ENCODE measurements around the gene COQ7.

- no peak for TF ChIP-seq CTCF (IDR thresholded peaks at IDR 0.05; ENCODE audit: poor library complexity)
- TF ChIP-seq EZH2phosphoT487 (IDR thresholded peaks at IDR 0.05; ENCODE audit: low read depth, severe bottlenecking, unreplicated experiment): no peak
Measured at GRCh38 chr16:19106625-19107020, 39.2 kb downstream of the COQ7 start.

Data from hepatocyte (in vitro differentiated cells).